CD4-positive, alpha-beta T cell (primary cell): Measurements from ENCODE around the gene ARMH3. TPM values are rescaled to one million over a fixed set of nuclear protein-coding genes. Genes with fewer than 3 reads are reported as not detected.
A peak's percentile ranks its signal among the peaks of the same experiment; 100 is the strongest.

ENCODE experiments used
- ATAC-seq: fragments of 200-7000 bp; cut with Tn5 transposase; one replicate; pipeline ENCODE4 v1.10.0; 2022; ENCODE audit warnings: mild to moderate bottlenecking; ENCODE audit not compliant: poor library complexity
- CTCF ChIA-PET: fragments of 350-600 bp; sonication (Branson Sonifier 250); formaldehyde crosslinking; loops from one replicate; lab custom pipeline; 2021; ENCODE audit warnings: antibody characterized with exemption, inconsistent platforms; lab: Charles Lee
- POLR2A ChIA-PET: fragments of 350-600 bp; sonication (Branson Sonifier 250); formaldehyde crosslinking; loops from one replicate; lab custom pipeline; 2021; ENCODE audit warnings: antibody characterized with exemption, inconsistent platforms; lab: Charles Lee
- DNase-seq, 14 experiments: peaks; one replicate each; pipeline ENCODE4 v3.0.0-alpha.2; 2013 to 2020; ENCODE audit warnings: mixed read lengths in 2 of 14
- H3K27ac ChIP-seq, 2 donors: one replicate each; pipeline versions ENCODE4 v1.5.1 to v1.7.0; 2013; ENCODE audit warnings: low read length in 2 of 2, low read depth in 1 of 2, mild to moderate bottlenecking in 1 of 2
- H3K27me3 ChIP-seq, 2 experiments: 1 replicate in 1 of 2; 2 replicates in 1 of 2; pipeline versions ENCODE4 v1.6.1 to v1.7.0; 2013; ENCODE audit warnings: low read length in 2 of 2, control low read depth in 1 of 2, mild to moderate bottlenecking in 1 of 2, moderate library complexity in 1 of 2; ENCODE audit not compliant: insufficient read depth in 2 of 2, control insufficient read depth in 1 of 2
- H3K36me3 ChIP-seq: one replicate; pipeline ENCODE4 v1.6.1; 2013; ENCODE audit warnings: low read length, control low read depth; ENCODE audit not compliant: insufficient read depth
- H3K4me1 ChIP-seq: one replicate; pipeline ENCODE4 v1.6.1; 2013; ENCODE audit warnings: low read length, control low read depth; ENCODE audit not compliant: insufficient read depth
- H3K4me3 ChIP-seq: one replicate; pipeline ENCODE4 v1.5.1; 2013; ENCODE audit warnings: mild to moderate bottlenecking, low read length, moderate library complexity
- H3K9me3 ChIP-seq, 2 experiments: 1 replicate in 1 of 2; 2 replicates in 1 of 2; pipeline versions ENCODE4 v1.6.1 to v1.7.0; 2013; ENCODE audit warnings: low read length in 2 of 2, mild to moderate bottlenecking in 2 of 2, control low read depth in 1 of 2, moderate library complexity in 1 of 2; ENCODE audit not compliant: control insufficient read depth in 1 of 2, insufficient read depth in 1 of 2
- H3K27ac Mint-ChIP-seq: one replicate; pipeline ENCODE4 v1.8.0; 2020; ENCODE audit warnings: mixed read lengths
- H3K27me3 Mint-ChIP-seq: one replicate; pipeline ENCODE4 v1.8.0; 2021; ENCODE audit warnings: mixed read lengths
- H3K36me3 Mint-ChIP-seq: one replicate; pipeline ENCODE4 v1.8.0; 2021; ENCODE audit warnings: low read depth, mixed read lengths
- H3K4me1 Mint-ChIP-seq: one replicate; pipeline ENCODE4 v1.8.0; 2021; ENCODE audit warnings: low read depth, mixed read lengths
- H3K4me3 Mint-ChIP-seq: one replicate; pipeline ENCODE4 v1.8.0; 2020; ENCODE audit warnings: mild to moderate bottlenecking, mixed read lengths
- H3K9me3 Mint-ChIP-seq: one replicate; pipeline ENCODE4 v1.8.0; 2020; ENCODE audit warnings: mixed read lengths
- CTCF ChIP-seq: fragments of 200-600 bp; IDR thresholded peaks from one replicate; pipeline ENCODE4 v1.8.0; 2022; ENCODE audit warnings: antibody characterized with exemption, mild to moderate bottlenecking
- intact Hi-C, 2 experiments: fragments of 100-400 bp; cut with DNase I in 1 of 2; cut with micrococcal nuclease in 1 of 2; formaldehyde crosslinking; loops; one replicate each; pipeline versions ENCODE4 v1.15.1 to v1.9.0; 2023 to 2025; cut with DNase I, micrococcal nuclease
- total RNA-seq, 174 experiments: library from RNA in 2 of 174; stranded (reverse) in 2 of 174; gene quantifications; one replicate each; pipeline ENCODE4 v1.2.3 and lab custom pipeline; 2021 to 2026

Gene ARMH3
- total RNA-seq, 2 experiments from 2014 or later, result 17.7 to 18.9 TPM

- TF ChIP-seq CTCF, result no peak
- ChIA-PET CTCF (no interaction called here), POLR2A (no interaction called here)
- no peak overlapping the region for H3K27ac Mint-ChIP-seq
- H3K36me3 Mint-ChIP-seq, result no peaks in the 10 kb centered on the region
- Histone ChIP-seq H3K27me3 (no peaks in the 10 kb centered on the region), H3K4me3 (no peak overlapping the region), H3K27ac (no peak overlapping the region), H3K36me3 (no peaks in the 10 kb centered on the region), H3K9me3 (no peaks in the 10 kb centered on the region), H3K4me1 (no peaks in the 10 kb centered on the region)
- no peak for ATAC-seq
- intact Hi-C loops, result no loop called here
- no peaks in the 10 kb centered on the region for H3K27me3 Mint-ChIP-seq
- no peak overlapping the region for H3K4me3 Mint-ChIP-seq
- no peak for DNase-seq
- H3K9me3 Mint-ChIP-seq, result no peaks in the 10 kb centered on the region
- H3K4me1 Mint-ChIP-seq, result no peaks in the 10 kb centered on the region
These were observed 29.4 kb upstream of the ARMH3 start for GRCh38 chr10:102085336-102085735.

GRCh38 chr10:102083541-102083940 is 27.6 kb upstream of the ARMH3 start:
- Histone ChIP-seq H3K36me3 (no peaks in the 10 kb centered on the region), H3K9me3 (no peaks in the 10 kb centered on the region), H3K27ac (no peak overlapping the region), H3K4me3 (no peak overlapping the region), H3K27me3 (no peaks in the 10 kb centered on the region), H3K4me1 (no peaks in the 10 kb centered on the region)
- Mint-ChIP-seq H3K27ac (no peak overlapping the region), H3K4me1 (no peaks in the 10 kb centered on the region), H3K27me3 (no peaks in the 10 kb centered on the region), H3K9me3 (no peaks in the 10 kb centered on the region), H3K36me3 (no peaks in the 10 kb centered on the region), H3K4me3 (no peak overlapping the region)
- ChIA-PET CTCF (interaction anchor here (0.7 to 1.6 kb wide), 2 partner anchors 10 to 786 kb away, joined by 5 to 7 read pairs; partner anchors contain the start of gene AS3MT), POLR2A (interaction anchor here (1.0 kb wide), 1 partner anchor 28 kb away, joined by 3 read pairs; no protein-coding TSS in a partner anchor)
- intact Hi-C loops, result no loop called here
- no peak for DNase-seq
- ATAC-seq, result no peak
- no peak for TF ChIP-seq CTCF

- POLR2A ChIA-PET, result interaction anchor here (0.6 to 0.7 kb wide), 2 partner anchors 188 to 237 kb away, joined by 3 read pairs; no protein-coding TSS in a partner anchor
- no peaks in the 10 kb centered on the region for H3K27me3 ChIP-seq
- peak; percentile 98 for ATAC-seq
- H3K36me3 ChIP-seq, result peaks cover 9% of the 10 kb centered on the region
- Mint-ChIP-seq H3K36me3 (no peaks in the 10 kb centered on the region), H3K4me1 (no peaks in the 10 kb centered on the region), H3K27ac (no peak overlapping the region), H3K27me3 (no peaks in the 10 kb centered on the region), H3K9me3 (no peaks in the 10 kb centered on the region), H3K4me3 (no peak overlapping the region)
- H3K9me3 ChIP-seq, result no peaks in the 10 kb centered on the region
- peak; percentile 81 for TF ChIP-seq CTCF
- peak; percentile 68 to 88 (median 76) for DNase-seq
- peaks cover 11% of the 10 kb centered on the region for H3K4me1 ChIP-seq
- intact Hi-C loops, result loop anchor here (1.0 to 5.0 kb wide), 7 partner anchors 40 to 861 kb away; no protein-coding TSS in a partner anchor
- H3K27ac ChIP-seq, result no peak overlapping the region
- CTCF ChIA-PET, result interaction anchor here (0.7 to 2.5 kb wide), 18 partner anchors 10 to 232 kb away, joined by 3 to 11 read pairs (median 4); partner anchors contain the start of gene PPRC1
- H3K4me3 ChIP-seq, result no peak overlapping the region
These were observed 16.9 kb upstream of the ARMH3 start for GRCh38 chr10:102072673-102073527.
